DMS 273 treated with DMSO at 0.1 percent for 48 hours (cell line): ENCODE measurements around the gene PGLYRP3.

Experiments used
- DNase-seq: peaks from one replicate; lab custom pipeline; 2025; lab: John Stamatoyannopoulos, UW

PGLYRP3 gene

DNA sequence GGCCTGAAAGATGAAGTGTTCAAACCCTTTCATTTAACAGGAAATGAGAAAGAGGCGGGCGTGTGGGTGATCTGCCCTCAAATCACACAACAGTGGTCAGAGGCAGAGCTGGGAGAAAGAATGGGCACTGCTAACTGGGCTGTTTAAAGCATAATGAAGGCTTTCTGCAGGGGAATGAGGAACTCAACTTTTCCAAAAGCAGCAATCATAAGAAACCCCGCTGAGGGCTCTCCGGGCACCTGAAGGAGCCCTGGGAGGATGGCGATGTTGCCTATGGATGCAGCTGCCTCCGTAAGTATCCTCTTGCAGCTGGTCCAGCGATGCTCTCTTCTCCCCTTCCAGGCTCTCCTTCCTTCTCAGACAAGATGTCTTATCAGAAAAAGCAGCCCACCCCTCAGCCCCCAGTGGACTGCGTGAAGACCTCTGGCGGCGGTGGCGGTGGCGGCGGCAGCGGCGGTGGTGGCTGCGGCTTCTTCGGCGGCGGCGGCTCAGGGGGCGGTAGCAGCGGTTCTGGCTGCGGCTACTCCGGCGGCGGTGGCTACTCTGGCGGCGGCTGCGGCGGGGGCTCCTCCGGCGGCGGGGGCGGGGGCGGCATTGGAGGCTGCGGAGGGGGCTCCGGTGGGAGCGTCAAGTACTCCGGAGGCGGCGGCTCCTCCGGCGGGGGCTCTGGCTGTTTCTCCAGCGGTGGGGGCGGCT, 52.0 kb downstream of the PGLYRP3 start:
- DNase-seq: no peak

DNA sequence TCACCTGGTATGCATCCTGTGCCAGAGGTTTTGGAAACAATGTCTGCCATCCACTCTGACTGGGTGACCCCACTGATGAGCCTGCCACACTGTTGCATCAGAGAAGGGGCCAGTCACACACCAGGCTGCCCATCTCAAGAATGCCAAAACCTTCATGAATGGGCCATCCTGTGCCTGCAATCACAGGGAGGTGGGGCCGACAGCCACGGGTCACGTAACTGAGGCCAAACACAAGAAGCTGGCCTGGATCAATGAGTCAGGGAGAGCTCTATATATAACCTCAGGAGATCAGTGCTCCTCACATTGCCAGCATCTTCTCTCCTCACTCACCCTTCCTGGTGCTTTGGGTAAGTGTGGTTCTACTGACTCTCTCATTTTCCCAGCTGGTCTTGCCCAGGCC, 53.4 kb downstream of the PGLYRP3 start, which contains the start of gene LORICRIN:
Gene LORICRIN, plus strand, starts transcription at position 301 of the 400 bp plus-strand sequence. CDS start 1,263 bp downstream, outside the sequence.
- DNase-seq: no peak

- DNase-seq: no peak
Measured at GRCh38 chr1:153253693-153254092, 59.1 kb downstream of the PGLYRP3 start.

GRCh38 chr1:153253076-153253475, 59.7 kb downstream of the PGLYRP3 start:
- no peak for DNase-seq

- no peak for DNase-seq
Measured at GRCh38 chr1:153251988-153252387, 60.8 kb downstream of the PGLYRP3 start.

GRCh38 chr1:153251562-153251961, 61.2 kb downstream of the PGLYRP3 start:
- DNase-seq: no peak

- DNase-seq: no peak
Measured at GRCh38 chr1:153251087-153251486, 61.7 kb downstream of the PGLYRP3 start.

DNA sequence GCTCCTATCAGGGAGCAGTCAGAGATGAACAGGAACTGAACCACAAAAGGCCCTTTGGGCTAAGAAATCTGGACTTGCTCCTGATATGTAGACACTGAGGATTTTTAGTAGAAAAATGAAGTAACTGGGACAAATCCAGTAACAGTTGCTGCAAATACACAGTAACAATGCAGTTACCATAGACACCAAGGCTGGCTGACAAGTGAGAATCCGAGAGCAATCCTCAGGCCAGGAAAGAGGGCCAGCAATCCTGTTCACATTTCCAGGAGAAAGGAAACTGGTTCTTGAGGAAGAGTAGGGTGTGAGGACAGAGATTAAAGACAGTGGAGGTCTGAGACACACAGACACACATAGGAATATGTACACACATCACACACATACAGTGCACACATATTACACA, 62.6 kb downstream of the PGLYRP3 start:
- no peak for DNase-seq

- no peak for DNase-seq
Measured at GRCh38 chr1:153248176-153248879, 64.4 kb downstream of the PGLYRP3 start.
